ENCODE measurements around the gene C16orf96.

C16orf96 gene

GRCh38 chr16:4525634-4526277, 30.4 kb upstream of the C16orf96 start:
- DNase-seq (ENCODE audit: low read depth in 3 of 3): no peak

- no peak for DNase-seq (ENCODE audit: low read depth in 3 of 3)
These were observed 26.8 kb upstream of the C16orf96 start for GRCh38 chr16:4529085-4530060.

- no peak for DNase-seq (ENCODE audit: low read depth in 3 of 3)
These were observed 24.3 kb upstream of the C16orf96 start for GRCh38 chr16:4531811-4532210.

- no peak for DNase-seq (ENCODE audit: low read depth in 3 of 3)
These were observed 23.9 kb upstream of the C16orf96 start for GRCh38 chr16:4532238-4532637.

- no peak for DNase-seq (ENCODE audit: low read depth in 3 of 3)
These were observed 22.6 kb upstream of the C16orf96 start for GRCh38 chr16:4533490-4533889.

- no peak for DNase-seq (ENCODE audit: low read depth in 3 of 3)
These were observed 21.9 kb upstream of the C16orf96 start for GRCh38 chr16:4534151-4534790.

- DNase-seq (ENCODE audit: low read depth in 3 of 3): no peak
These were observed 20.5 kb upstream of the C16orf96 start for GRCh38 chr16:4535627-4536108.

- DNase-seq (ENCODE audit: low read depth in 3 of 3): no peak
These were observed 19.6 kb upstream of the C16orf96 start for GRCh38 chr16:4536391-4537106.

- DNase-seq (ENCODE audit: low read depth in 3 of 3): no peak
These were observed 18.5 kb upstream of the C16orf96 start for GRCh38 chr16:4537376-4538343.

- peak; percentile 93 to 96 (median 94) for DNase-seq (ENCODE audit: low read depth in 3 of 3)
These were observed 17.5 kb upstream of the C16orf96 start, which contains the start of gene CDIP1 for GRCh38 chr16:4538350-4539235. TSS of gene CDIP1 (minus strand) at chr16:4538773. CDS start at chr16:4514130, 24,643 bp downstream.

GRCh38 chr16:4539716-4540284, 16.3 kb upstream of the C16orf96 start:
- DNase-seq (ENCODE audit: low read depth in 3 of 3): no peak

GRCh38 chr16:4544473-4544872, 11.7 kb upstream of the C16orf96 start:
- DNase-seq (ENCODE audit: low read depth in 3 of 3): no peak

- DNase-seq (ENCODE audit: low read depth in 3 of 3): no peak
These were observed 8.0 kb upstream of the C16orf96 start for GRCh38 chr16:4548124-4548523.

GRCh38 chr16:4550591-4550990, 5.5 kb upstream of the C16orf96 start:
- DNase-seq (ENCODE audit: low read depth in 3 of 3): no peak

- no peak for DNase-seq (ENCODE audit: low read depth in 3 of 3)
These were observed 3.6 kb upstream of the C16orf96 start for GRCh38 chr16:4552541-4552940.

- DNase-seq (ENCODE audit: low read depth in 3 of 3): no peak
These were observed 440 bp downstream of the C16orf96 start for GRCh38 chr16:4556580-4556979.

GRCh38 chr16:4557973-4558372, 1.8 kb downstream of the C16orf96 start:
- DNase-seq (ENCODE audit: low read depth in 3 of 3): no peak

GRCh38 chr16:4561596-4561995, 5.5 kb downstream of the C16orf96 start:
- DNase-seq (ENCODE audit: low read depth in 3 of 3): no peak

All from stimulated activated CD4-positive, alpha-beta T cell treated with anti-CD3 and anti-CD28 coated beads, TNF-alpha, amount 100 ng/mL, for 4 hours (primary cell).